B cell (primary cell): Measurements from ENCODE around the gene PWWP2B. TPM values are rescaled to one million over a fixed set of nuclear protein-coding genes. Genes with fewer than 3 reads are reported as not detected.
A peak's percentile ranks its signal among the peaks of the same experiment; 100 is the strongest.

ENCODE experiments used
- ATAC-seq: fragments of 200-7000 bp; cut with Tn5 transposase; one replicate; pipeline ENCODE4 v1.10.0; 2021; ENCODE audit warnings: low read depth, mild to moderate bottlenecking, moderate number of reproducible peaks, moderate library complexity
- CTCF ChIA-PET: fragments of 350-600 bp; sonication (Branson Sonifier 250); formaldehyde crosslinking; loops from one replicate; lab custom pipeline; 2021; ENCODE audit warnings: antibody characterized with exemption, inconsistent platforms; lab: Charles Lee
- POLR2A ChIA-PET: fragments of 350-600 bp; sonication (Branson Sonifier 250); formaldehyde crosslinking; loops from one replicate; lab custom pipeline; 2021; ENCODE audit warnings: antibody characterized with exemption; lab: Charles Lee
- DNase-seq: peaks from one replicate; pipeline ENCODE4 v3.0.0; 2013
- H2AFZ ChIP-seq: 2 replicates; pipeline ENCODE4 v1.6.1; 2012; ENCODE audit warnings: mild to moderate bottlenecking, low read depth, low read length; ENCODE audit not compliant: insufficient read depth, poor library complexity, severe bottlenecking
- H3K27ac ChIP-seq, 2 donors: 1 replicate in 1 of 2; 2 replicates in 1 of 2; pipeline ENCODE4 v1.5.1; 2012 to 2013; ENCODE audit warnings: low read length in 2 of 2, mild to moderate bottlenecking in 2 of 2, moderate library complexity in 1 of 2
- H3K27me3 ChIP-seq, 4 experiments: fragments of 200-600 bp in 1 of 4; sonication (generic) in 1 of 4; replicated peaks in 1 of 4; 1 replicate in 2 of 4; 2 replicates in 2 of 4; pipeline versions ENCODE4 v1.6.1 to v1.7.0; 2013 to 2016; ENCODE audit warnings: low read length in 3 of 4, mild to moderate bottlenecking in 2 of 4, mixed read lengths in 1 of 4, moderate library complexity in 1 of 4; ENCODE audit not compliant: insufficient read depth in 4 of 4, control insufficient read depth in 3 of 4; ENCODE audit errors: control extremely low read depth in 1 of 4
- H3K36me3 ChIP-seq, 2 experiments: replicated peaks in 1 of 2; 1 replicate in 1 of 2; 2 replicates in 1 of 2; pipeline versions ENCODE4 v1.6.1 to v1.7.1; 2013; ENCODE audit warnings: low read length in 1 of 2; ENCODE audit not compliant: insufficient read depth in 2 of 2, control insufficient read depth in 1 of 2; ENCODE audit errors: control extremely low read depth in 1 of 2, extremely low read depth in 1 of 2
- H3K4me1 ChIP-seq, 2 donors: fragments of 200-600 bp in 1 of 2; sonication (generic) in 1 of 2; 1 replicate in 1 of 2; 2 replicates in 1 of 2; pipeline versions ENCODE4 v1.5.1 to v1.6.1; 2013 to 2017; ENCODE audit warnings: low read length in 2 of 2; ENCODE audit not compliant: control insufficient read depth in 2 of 2, insufficient read depth in 2 of 2
- H3K4me2 ChIP-seq: replicated peaks from 2 replicates; pipeline ENCODE3; 2012; ENCODE audit warnings: mild to moderate bottlenecking, low read depth, low read length; ENCODE audit not compliant: poor library complexity, severe bottlenecking
- H3K4me3 ChIP-seq, 5 experiments: fragments of 200-600 bp in 1 of 5; sonication (generic) in 1 of 5; 1 replicate in 3 of 5; 2 replicates in 2 of 5; pipeline versions ENCODE4 v1.5.1 to v1.7.0; 2011 to 2016; ENCODE audit warnings: low read length in 4 of 5, mild to moderate bottlenecking in 4 of 5, low read depth in 2 of 5, control low read depth in 1 of 5, moderate library complexity in 1 of 5; ENCODE audit not compliant: insufficient read depth in 1 of 5; ENCODE audit errors: control extremely low read depth in 1 of 5, extremely low read depth in 1 of 5
- H3K79me2 ChIP-seq: fragments of 200-600 bp; sonication (generic); one replicate; pipeline ENCODE4 v1.6.0; 2016; ENCODE audit warnings: low read length; ENCODE audit not compliant: control insufficient read depth, insufficient read depth
- H3K9ac ChIP-seq: fragments of 200-600 bp; sonication (generic); 2 replicates; pipeline ENCODE4 v1.6.1; 2017; ENCODE audit warnings: mild to moderate bottlenecking, low read length, moderate library complexity
- H3K9me3 ChIP-seq, 3 donors: one replicate each; pipeline versions ENCODE4 v1.6.1 to v1.7.1; 2013; ENCODE audit warnings: low read length in 2 of 3; ENCODE audit not compliant: control insufficient read depth in 2 of 3, insufficient read depth in 1 of 3; ENCODE audit errors: control extremely low read depth in 1 of 3
- H4K20me1 ChIP-seq: 2 replicates; pipeline ENCODE4 v1.6.0; 2012; ENCODE audit warnings: mild to moderate bottlenecking, low read length; ENCODE audit not compliant: insufficient read depth, control insufficient read depth, poor library complexity, severe bottlenecking
- H3K27ac Mint-ChIP-seq: one replicate; pipeline ENCODE4 v1.8.0; 2021; ENCODE audit warnings: mixed read lengths
- H3K27me3 Mint-ChIP-seq: one replicate; pipeline ENCODE4 v1.8.0; 2021; ENCODE audit warnings: mixed read lengths
- H3K4me1 Mint-ChIP-seq: one replicate; pipeline ENCODE4 v1.8.0; 2021; ENCODE audit warnings: mixed read lengths
- H3K4me3 Mint-ChIP-seq: one replicate; pipeline ENCODE4 v1.8.0; 2021; ENCODE audit warnings: mixed read lengths
- H3K9me3 Mint-ChIP-seq: one replicate; pipeline ENCODE4 v1.8.0; 2022; ENCODE audit warnings: mixed read lengths; ENCODE audit not compliant: insufficient read depth
- CTCF ChIP-seq: fragments of 200-600 bp; IDR thresholded peaks from one replicate; pipeline ENCODE4 v1.8.0; 2022; ENCODE audit warnings: antibody characterized with exemption, mild to moderate bottlenecking
- EZH2 ChIP-seq: IDR thresholded peaks from 2 replicates; pipeline ENCODE4 v1.6.1; 2012; ENCODE audit warnings: borderline replicate concordance, low read depth, mild to moderate bottlenecking, moderate library complexity, low read length; ENCODE audit not compliant: insufficient read depth, poor library complexity, severe bottlenecking
- WGBS: methylation state at CpG from one replicate; pipeline ENCODE4 v1.1.5; 2013; ENCODE audit warnings: missing lambda C conversion rate; ENCODE audit not compliant: insufficient coverage; 5-methylcytosine and 5-hydroxymethylcytosine counted together
- intact Hi-C: fragments of 100-400 bp; cut with micrococcal nuclease; formaldehyde crosslinking; loops from one replicate; pipeline ENCODE4 v1.10.0; 2022
- polyA plus RNA-seq: library from polyadenylated mRNA; depleted of rRNA; stranded (reverse); fragments of >200 nt; gene quantifications from 2 replicates; pipeline ENCODE4 v1.2.3, GENCODE V29; 2012
- total RNA-seq, 2 donors: library from RNA; stranded (reverse); fragments of 120-200 nt in 1 of 2; gene quantifications; 1 replicate in 1 of 2; 2 replicates in 1 of 2; pipeline versions ENCODE4 v1.2.3 to v1.2.4, GENCODE V29; 2013 to 2022

Gene PWWP2B
- total and polyA plus RNA-seq, 2 donors (not counting 1 experiment from before 2014, with no cell fraction given) = 13.6 to 34.4 TPM

GRCh38 chr10:132455986-132456847, 59.2 kb downstream of the PWWP2B start:
- CTCF ChIA-PET = interaction anchor here (1.1 to 5.0 kb wide), 5 partner anchors 64 to 178 kb away, joined by 3 to 59 read pairs (median 6); no protein-coding TSS in a partner anchor
- H3K4me3 Mint-ChIP-seq = no peak overlapping the region

More at GRCh38 chr10:132455986-132456847, 59.2 kb downstream of the PWWP2B start:
- Histone ChIP-seq H2AFZ (no peak overlapping the region), H3K9ac (no peak overlapping the region), H3K4me2 (no peak overlapping the region), H4K20me1 (no peaks in the 10 kb centered on the region), H3K36me3 (no peaks in the 10 kb centered on the region), H3K4me1 (peaks cover 20 to 28% of the 10 kb centered on the region in 2 donors), H3K4me3 (no peak overlapping the region), H3K9me3 (no peaks in the 10 kb centered on the region), H3K27ac (no peak overlapping the region), H3K79me2 (no peaks in the 10 kb centered on the region), H3K27me3 (peaks cover 0 to 5% (median 0%) of the 10 kb centered on the region in 4 experiments)
- intact Hi-C loops = loop anchor here (10.0 kb wide), 1 partner anchor 571 kb away; no protein-coding TSS in a partner anchor
- no peaks in the 10 kb centered on the region for H3K27me3 Mint-ChIP-seq
- peak overlapping the region; percentile 20 for H3K27ac Mint-ChIP-seq
- no peaks in the 10 kb centered on the region for H3K9me3 Mint-ChIP-seq
- peaks cover 23% of the 10 kb centered on the region for H3K4me1 Mint-ChIP-seq
- DNase-seq = no peak
- no peak for ATAC-seq
- 93% methylated on average over 16 of the region's 17 CpGs for WGBS
- POLR2A ChIA-PET = no interaction called here
- TF ChIP-seq EZH2 (no peak), CTCF (no peak)
